AG10803 (cell line): ENCODE results near the gene WBP1.

Experiments
- DNase-seq: peaks from one replicate; pipeline ENCODE4 v3.0.0; 2010; ENCODE audit warnings: low read depth
- H3K4me3 ChIP-seq: 2 replicates; pipeline ENCODE4 v1.5.1; 2011; ENCODE audit warnings: mild to moderate bottlenecking, low read length, control low read depth
- TF ChIP-seq, protein P1 (sequence below): conservative IDR thresholded peaks from 2 replicates; pipeline ENCODE4 v1.5.1; 2011; ENCODE audit warnings: mild to moderate bottlenecking, low read length, control low read depth, inconsistent platforms

Gene WBP1

DNA sequence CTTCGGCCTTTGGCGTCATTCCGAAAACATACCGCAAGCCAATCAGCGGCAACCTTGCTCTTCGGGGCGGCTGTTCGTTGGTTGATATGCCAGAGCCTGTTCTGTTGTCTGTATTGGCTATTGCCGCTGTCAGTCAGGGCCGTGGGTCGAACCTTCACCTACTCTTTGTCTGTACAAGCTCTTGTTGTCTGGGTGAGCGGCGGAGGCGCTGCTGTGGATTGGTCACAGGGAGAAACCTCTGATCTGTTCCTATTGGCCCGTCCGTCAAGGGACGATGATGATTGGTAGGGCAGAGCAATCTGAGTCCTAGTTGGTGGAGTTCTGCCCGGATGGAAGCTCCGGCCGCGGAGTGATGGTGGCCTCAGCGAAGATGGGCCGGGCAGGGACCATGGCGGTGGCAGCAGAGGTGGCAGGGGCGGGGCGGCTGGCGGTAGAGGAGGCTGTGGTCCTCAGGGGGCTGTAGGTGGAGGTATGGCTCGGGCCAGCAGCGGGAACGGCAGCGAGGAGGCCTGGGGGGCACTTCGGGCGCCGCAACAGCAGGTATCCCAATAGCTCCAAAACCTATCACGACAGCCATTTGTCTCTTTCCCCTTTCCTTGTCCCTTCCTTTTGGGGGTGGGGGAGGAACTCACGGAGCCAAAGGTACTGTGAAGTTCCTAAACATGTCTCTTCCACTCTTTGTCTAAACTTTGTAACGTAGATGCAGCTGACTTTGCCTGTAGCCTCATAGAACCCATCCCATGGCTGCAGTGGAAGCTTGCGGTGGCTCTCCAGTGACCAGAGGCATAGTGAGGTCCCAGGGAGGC lies at the start of gene WBP1:
Gene WBP1, plus strand, starts transcription at position 307 of the 806 bp plus-strand sequence. Its CDS starts 165 bp downstream, at position 472.
- DNase-seq, result peak; percentile 100
- H3K4me3 ChIP-seq, result peak within 1 kb of the TSS; percentile 96
- TF ChIP-seq, protein P1, sequence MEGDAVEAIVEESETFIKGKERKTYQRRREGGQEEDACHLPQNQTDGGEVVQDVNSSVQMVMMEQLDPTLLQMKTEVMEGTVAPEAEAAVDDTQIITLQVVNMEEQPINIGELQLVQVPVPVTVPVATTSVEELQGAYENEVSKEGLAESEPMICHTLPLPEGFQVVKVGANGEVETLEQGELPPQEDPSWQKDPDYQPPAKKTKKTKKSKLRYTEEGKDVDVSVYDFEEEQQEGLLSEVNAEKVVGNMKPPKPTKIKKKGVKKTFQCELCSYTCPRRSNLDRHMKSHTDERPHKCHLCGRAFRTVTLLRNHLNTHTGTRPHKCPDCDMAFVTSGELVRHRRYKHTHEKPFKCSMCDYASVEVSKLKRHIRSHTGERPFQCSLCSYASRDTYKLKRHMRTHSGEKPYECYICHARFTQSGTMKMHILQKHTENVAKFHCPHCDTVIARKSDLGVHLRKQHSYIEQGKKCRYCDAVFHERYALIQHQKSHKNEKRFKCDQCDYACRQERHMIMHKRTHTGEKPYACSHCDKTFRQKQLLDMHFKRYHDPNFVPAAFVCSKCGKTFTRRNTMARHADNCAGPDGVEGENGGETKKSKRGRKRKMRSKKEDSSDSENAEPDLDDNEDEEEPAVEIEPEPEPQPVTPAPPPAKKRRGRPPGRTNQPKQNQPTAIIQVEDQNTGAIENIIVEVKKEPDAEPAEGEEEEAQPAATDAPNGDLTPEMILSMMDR, result no peak

DNA sequence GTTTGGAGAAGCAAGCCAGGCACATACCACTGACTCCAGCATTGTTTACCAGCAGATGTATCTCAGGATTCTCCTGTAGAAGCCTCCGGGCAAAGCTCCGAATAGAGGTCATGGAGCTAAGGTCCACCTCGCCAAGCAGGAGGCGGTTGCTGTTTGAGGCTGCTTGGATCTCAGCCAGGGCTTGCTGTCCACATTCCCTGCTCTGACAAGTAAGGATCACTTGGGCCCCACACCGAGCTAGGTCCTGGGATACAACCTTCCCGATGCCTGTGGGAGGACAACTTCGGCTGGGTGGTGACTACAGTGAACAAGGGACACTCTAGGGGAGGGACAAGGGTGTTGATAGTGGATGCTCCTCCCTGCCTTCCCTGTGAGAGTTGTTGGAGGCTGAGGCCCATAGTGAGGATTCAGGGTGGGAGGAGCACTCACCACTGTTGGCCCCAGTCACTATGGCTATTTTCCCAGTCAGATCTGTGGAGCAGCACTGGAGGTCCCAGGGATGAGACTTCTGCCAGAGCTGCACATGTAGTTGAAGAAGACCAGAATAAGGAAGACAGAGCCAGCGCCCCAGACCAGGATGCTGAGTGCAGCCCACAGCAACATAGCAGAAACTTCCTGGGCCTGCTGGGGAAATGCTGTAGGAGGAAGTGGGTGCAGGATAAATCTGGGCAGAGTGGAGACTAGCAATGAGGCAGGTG lies 45.1 kb upstream of the WBP1 start:
- H3K4me3 ChIP-seq, result no peak overlapping the region
- DNase-seq, result no peak
- TF ChIP-seq, protein P1, result no peak

DNA sequence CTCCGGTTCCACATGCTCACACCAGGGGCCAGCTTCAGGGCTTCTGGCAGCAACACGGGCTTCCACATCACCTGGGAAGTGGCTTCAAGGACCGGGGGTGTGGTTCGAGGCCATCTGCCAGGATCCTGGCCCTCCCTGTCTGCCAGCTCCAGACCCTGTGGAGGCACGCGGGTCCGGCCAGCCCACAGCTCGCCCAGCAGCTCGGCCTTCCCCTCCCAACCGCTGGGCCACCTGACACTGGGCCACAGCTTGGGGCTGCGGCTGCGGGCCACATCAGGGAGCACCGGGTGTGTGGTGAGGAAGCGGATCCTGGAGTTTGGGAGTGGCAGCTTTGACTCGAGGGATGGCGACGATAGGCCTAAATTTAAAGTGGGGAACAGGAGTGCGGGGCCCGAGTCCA lies 43.8 kb upstream of the WBP1 start:
- TF ChIP-seq, protein P1, result no peak

DNA sequence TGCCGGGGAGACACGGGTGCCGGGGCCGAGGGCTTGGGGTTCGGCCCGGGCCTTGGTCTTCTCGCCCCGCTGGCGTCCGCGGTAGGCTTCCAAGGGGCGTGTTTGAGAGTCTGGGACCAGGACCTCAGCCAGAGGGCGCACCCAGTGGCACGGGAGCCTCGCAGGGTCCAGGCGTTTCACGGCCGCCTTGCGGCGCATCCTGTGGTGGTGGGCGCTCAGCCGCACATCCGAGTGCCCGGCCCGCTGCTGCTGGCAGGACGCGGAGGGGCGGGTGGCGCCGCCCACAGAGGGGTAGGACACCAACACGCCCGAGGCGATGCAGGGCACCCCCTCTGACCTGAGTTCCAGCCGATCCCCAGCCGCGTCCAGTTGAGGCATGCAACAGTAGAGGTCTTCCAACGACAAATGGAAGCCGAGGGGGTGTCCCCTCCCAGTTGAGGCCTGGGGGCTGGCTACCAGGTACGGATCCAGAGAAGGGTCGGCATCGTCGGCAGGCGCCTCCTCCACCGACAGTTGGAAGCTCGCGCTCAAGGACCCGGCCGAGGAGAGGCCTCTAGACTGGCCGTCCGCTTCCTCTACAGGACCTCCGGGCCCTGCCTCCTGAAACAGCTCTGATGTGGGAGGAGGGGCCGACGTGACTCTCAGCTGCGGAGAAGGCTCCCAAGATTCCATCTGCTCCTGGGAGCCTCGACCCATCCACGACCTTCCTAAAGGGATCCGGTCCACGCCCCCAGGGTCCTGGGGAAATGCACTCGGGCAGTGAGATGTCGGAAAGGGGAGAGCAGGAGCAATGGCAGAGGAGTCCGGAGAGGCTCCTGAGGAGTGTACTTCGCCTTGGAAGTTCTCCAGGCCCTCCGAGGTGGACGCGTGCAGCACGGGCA lies 43.1 kb upstream of the WBP1 start:
- TF ChIP-seq, protein P1, result no peak; the same call in 1 of the 2 replicates
- peak overlapping the region; percentile 60 for H3K4me3 ChIP-seq
- peak; percentile 34 for DNase-seq

More for the DNA sequence above, 43.8 kb upstream of the WBP1 start:
- DNase-seq, result no peak
- peak overlapping the region; percentile 60 for H3K4me3 ChIP-seq

DNA sequence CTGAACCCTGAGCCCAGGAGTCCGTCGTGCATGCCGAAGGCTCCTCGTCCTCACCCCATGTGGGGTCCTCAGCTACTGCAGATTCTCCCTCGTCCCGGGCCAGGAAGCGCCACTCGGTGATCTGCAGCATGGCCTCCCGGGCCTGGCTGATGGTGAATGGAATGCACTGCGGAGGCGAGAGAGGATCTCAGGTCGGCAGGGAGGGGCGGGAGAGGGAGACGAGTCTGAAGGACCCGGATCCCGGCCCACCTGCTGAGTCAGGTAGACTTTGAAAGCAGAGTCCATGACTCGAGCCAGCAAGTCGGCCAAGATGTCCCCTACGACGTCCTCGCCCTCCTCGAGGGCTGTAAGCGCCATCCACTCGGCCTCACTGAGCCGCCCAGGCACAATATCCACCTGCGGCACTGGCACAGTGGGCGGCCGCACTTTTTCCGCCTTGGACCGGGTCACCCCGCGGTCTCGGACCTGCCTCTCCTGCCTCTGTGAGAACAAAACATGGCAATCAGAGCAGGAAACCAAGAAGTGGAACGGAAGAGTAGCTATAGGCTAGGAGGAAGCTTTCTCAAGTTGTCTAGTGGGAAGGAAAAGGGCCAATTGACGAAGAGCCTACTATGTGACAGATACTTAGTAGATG lies 42.4 kb upstream of the WBP1 start:
- TF ChIP-seq, protein P1, result no peak
- H3K4me3 ChIP-seq, result peak overlapping the region; percentile 60

DNA sequence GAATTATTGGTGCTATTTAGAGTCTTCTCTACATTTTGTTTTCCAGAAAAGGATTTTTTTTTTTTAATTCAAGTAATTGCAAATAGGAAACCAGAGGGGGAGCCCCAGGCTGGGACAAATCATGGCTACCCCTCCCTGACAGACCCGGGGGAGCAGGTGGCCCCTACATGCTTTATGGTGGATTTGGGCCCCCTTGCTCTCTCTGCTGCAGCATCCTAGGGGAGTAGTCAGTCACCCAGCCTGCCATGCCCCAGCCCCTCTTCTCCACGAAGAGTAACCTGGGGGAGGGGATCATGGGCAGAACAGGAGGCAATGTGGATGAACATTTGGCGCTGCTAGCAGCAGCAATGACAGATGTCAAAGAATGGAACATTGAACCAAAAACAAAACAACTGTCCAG lies 41.5 kb upstream of the WBP1 start:
- no peak for DNase-seq
- no peak overlapping the region for H3K4me3 ChIP-seq
- TF ChIP-seq, protein P1, result peak; percentile 10; the same call in 1 of the 2 replicates

More for the DNA sequence above, 42.4 kb upstream of the WBP1 start:
- no peak for DNase-seq
